IPS-18a (cell line): ENCODE data around the gene SLC6A15.

Experiments used
- H3K27ac ChIP-seq: one replicate; pipeline ENCODE4 v1.5.1; 2013; ENCODE audit warnings: low read length
- H3K27me3 ChIP-seq: one replicate; pipeline ENCODE4 v1.6.1; 2013; ENCODE audit warnings: mild to moderate bottlenecking, low read length; ENCODE audit not compliant: control insufficient read depth, insufficient read depth
- H3K36me3 ChIP-seq: one replicate; pipeline ENCODE4 v1.6.1; 2013; ENCODE audit warnings: low read depth, low read length; ENCODE audit not compliant: control insufficient read depth
- H3K4me1 ChIP-seq: one replicate; pipeline ENCODE4 v1.6.1; 2013; ENCODE audit warnings: low read depth, low read length; ENCODE audit not compliant: control insufficient read depth
- H3K4me3 ChIP-seq: one replicate; pipeline ENCODE4 v1.5.1; 2013; ENCODE audit warnings: low read length
- H3K9ac ChIP-seq: one replicate; pipeline ENCODE4 v1.6.1; 2013; ENCODE audit warnings: mild to moderate bottlenecking, low read length, moderate library complexity
- H3K9me3 ChIP-seq: one replicate; pipeline ENCODE4 v1.6.1; 2013; ENCODE audit warnings: low read depth, low read length; ENCODE audit not compliant: control insufficient read depth

SLC6A15 gene

DNA sequence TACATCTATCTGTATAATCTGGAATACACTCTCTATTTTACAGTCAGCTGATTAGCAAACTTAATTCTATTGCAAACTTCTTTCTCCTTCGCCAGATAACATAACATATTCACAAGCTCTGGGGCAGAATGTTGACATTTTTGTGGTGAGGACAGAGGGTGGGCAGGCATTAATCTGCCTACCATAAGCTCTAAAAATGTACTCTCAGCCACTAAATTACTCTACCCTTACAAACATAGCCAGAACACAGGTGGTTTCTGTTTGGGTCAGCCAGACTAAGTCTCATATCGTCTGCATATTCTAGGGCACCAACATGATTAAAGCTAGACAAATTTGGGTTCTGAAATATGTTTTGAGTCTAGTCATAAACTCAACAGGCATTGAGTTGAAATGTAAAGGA lies 90.1 kb downstream of the SLC6A15 start:
- no peak overlapping the region for H3K4me3 ChIP-seq
- no peaks in the 10 kb centered on the region for H3K36me3 ChIP-seq
- no peaks in the 10 kb centered on the region for H3K4me1 ChIP-seq
- H3K9me3 ChIP-seq: no peaks in the 10 kb centered on the region
- no peaks in the 10 kb centered on the region for H3K27me3 ChIP-seq
- no peak overlapping the region for H3K9ac ChIP-seq
- no peak overlapping the region for H3K27ac ChIP-seq

DNA sequence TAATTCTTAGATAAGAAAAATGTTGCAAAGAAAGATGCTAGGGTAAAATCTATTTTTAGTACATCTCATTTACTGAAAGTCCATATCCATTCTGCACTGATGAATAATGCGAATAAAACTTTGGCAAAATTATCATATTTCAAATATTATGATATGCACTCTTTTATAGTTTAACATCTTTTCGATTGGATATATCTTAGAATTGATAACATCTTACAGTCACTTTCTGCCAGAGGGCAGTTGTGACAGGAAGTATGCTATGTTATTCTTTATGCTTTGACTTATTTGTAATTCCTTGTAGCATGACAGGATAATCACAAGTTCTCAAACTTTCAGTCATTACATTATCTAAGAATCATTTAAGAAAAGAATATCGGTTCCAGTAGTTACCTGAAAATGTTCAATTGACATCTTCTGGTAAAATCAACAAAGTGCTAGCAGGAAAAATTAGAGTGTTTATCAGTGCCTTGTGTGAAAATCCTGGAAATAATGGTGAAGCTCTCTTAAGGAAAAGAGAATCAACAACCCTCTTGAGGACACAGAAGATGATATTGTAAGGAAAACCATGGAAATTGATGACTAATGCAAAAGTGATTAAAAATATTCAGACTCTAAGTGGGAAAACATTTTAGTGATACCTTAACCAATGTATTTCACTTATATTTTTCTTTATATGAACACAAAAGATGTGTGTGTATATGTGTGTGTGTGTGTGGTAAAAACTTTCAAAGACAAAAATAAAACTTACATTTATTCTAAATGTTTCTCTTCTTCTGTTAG lies 95.5 kb downstream of the SLC6A15 start:
- Histone ChIP-seq H3K27ac (no peak overlapping the region), H3K27me3 (no peaks in the 10 kb centered on the region), H3K9me3 (no peaks in the 10 kb centered on the region), H3K4me3 (no peak overlapping the region), H3K4me1 (no peaks in the 10 kb centered on the region), H3K36me3 (no peaks in the 10 kb centered on the region), H3K9ac (no peak overlapping the region)

DNA sequence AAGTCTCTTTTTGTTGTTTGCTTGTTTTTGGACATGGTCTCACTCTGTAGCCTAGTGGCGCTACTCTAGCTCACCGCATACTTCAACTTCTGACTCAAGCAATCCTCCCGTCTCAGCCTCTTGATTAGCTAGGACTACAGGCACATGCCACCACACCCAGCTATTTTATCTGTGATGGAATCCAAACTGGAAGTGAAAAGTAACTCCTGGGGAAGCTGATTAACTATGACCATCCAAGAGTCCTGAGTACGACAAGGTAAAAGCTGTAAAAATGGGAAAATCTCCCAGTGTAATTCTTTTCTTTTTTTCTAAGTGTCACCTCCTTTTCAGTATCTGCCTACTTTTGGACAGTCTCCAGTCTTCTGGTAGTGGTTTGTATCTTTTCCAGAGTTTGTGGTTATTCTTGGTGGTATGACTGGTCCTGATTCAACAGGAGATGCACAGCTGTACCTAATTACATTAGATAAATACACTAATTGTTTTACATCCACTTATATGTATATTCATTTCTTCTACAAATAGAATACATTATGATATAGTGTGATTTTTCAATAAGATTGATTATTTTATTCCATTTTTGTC lies 97.8 kb downstream of the SLC6A15 start:
- H3K9ac ChIP-seq: no peak overlapping the region
- H3K9me3 ChIP-seq: no peaks in the 10 kb centered on the region
- H3K27me3 ChIP-seq: no peaks in the 10 kb centered on the region
- H3K4me1 ChIP-seq: no peaks in the 10 kb centered on the region
- no peak overlapping the region for H3K27ac ChIP-seq
- H3K4me3 ChIP-seq: no peak overlapping the region
- no peaks in the 10 kb centered on the region for H3K36me3 ChIP-seq

DNA sequence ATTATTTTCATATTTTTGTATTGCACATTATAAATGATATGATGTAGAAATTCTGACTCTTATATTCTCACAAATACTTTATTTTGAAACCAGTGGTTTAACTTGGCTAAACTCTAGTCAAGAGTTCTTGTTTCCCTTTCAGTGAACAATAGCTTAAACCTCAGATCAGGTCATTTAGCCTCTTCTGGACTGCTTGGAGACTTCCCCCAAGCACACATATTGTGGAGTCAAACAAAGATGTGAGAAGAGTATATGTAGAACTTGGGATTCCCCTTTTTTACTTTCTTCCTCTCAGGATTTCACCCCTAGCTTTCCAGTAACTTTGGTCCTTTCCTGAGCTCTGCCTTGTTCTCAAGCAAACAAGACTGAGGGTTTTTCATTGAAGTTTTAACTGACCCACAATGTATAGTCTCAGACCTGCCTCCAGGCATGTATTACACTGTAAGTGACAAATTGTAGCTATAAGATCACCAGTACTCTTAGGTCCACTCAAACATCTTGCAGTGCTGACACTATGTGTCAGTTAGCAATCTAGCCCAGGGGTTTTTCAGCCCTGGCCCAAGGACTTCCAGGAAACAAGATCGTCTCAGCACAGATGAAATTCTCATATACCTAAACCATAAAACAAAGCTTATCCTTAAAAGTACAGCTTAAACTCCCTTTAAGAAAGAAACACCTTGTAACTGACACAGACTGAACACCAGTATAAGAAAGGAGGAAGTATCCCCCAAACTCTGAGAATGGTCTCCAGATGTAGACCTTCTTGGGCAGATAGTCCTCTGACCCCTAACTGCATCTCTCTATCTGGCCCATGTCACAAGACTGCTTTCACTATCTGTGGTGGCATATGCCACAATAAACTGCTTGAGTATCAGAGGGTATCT lies 98.6 kb downstream of the SLC6A15 start:
- H3K9me3 ChIP-seq: no peaks in the 10 kb centered on the region
- no peak overlapping the region for H3K4me3 ChIP-seq
- no peak overlapping the region for H3K9ac ChIP-seq
- H3K4me1 ChIP-seq: no peaks in the 10 kb centered on the region
- H3K27me3 ChIP-seq: peaks cover 5% of the 10 kb centered on the region
- H3K27ac ChIP-seq: no peak overlapping the region
- no peaks in the 10 kb centered on the region for H3K36me3 ChIP-seq

DNA sequence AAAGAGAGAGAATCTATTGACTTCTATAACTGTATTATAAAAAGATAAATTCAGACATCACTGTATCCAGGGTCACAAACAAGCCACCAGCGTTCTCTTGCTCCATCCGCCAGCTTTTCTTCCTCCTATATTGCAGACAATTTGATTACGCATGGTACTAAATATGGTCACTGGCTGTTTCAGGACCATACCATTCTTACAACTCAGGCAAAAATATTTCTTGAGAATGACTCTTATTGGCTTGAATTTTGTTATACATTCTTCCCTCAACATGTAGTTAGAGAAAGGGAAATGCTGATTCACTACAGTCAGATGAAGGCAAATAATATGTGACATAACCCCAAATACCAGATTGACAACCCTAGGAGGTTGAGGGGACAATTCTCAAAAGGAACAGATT lies 101.3 kb downstream of the SLC6A15 start:
- H3K4me1 ChIP-seq: no peaks in the 10 kb centered on the region
- no peak overlapping the region for H3K9ac ChIP-seq
- no peak overlapping the region for H3K27ac ChIP-seq
- H3K27me3 ChIP-seq: peaks cover 31% of the 10 kb centered on the region
- no peaks in the 10 kb centered on the region for H3K9me3 ChIP-seq
- H3K36me3 ChIP-seq: no peaks in the 10 kb centered on the region
- H3K4me3 ChIP-seq: no peak overlapping the region

DNA sequence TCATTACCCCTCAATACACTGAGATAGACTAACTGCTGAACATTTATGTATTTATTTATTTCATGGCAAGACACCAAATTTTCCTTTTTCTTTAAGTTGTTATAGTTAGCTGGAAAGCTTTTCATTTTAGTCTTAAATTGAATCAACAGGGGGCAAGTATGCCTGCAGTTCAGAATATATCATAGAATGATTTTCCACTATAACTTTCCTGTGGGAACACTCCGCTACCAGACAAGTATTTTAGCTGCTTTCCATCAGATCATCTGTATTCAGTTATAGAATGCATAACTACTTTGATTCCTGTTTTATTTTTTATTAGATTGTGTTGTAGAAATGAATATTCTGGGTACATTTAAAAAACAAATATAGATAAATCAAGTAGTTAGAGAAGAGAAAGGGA lies 102.0 kb downstream of the SLC6A15 start:
- peaks cover 2% of the 10 kb centered on the region for H3K4me1 ChIP-seq
- H3K27me3 ChIP-seq: peaks cover 38% of the 10 kb centered on the region
- no peak overlapping the region for H3K27ac ChIP-seq
- H3K9me3 ChIP-seq: no peaks in the 10 kb centered on the region
- H3K9ac ChIP-seq: no peak overlapping the region
- no peaks in the 10 kb centered on the region for H3K36me3 ChIP-seq
- H3K4me3 ChIP-seq: no peak overlapping the region
